Calu3 (cell line): ENCODE results near the gene OTOP2. TPM values are rescaled to one million over a fixed set of nuclear protein-coding genes. Genes with fewer than 3 reads are reported as not detected.

Experiments
- BruUV-seq: library from RNA; stranded (reverse); fragments of 400-500 nt; replicated peaks from 2 replicates; lab custom pipeline; 2021; lab: Mats Ljungman, UMichigan
- CTCF ChIA-PET: fragments of 300-600 bp; sonication (Branson Sonifier 250); formaldehyde crosslinking; loops from one replicate; lab custom pipeline; 2022; ENCODE audit warnings: antibody characterized with exemption; lab: Charles Lee
- DNase-seq: peaks from one replicate; pipeline ENCODE4 v3.0.0; 2022
- H3K27ac Mint-ChIP-seq: one replicate; pipeline ENCODE4 v1.8.0; 2022; ENCODE audit warnings: mixed read lengths; ENCODE audit not compliant: unreplicated experiment
- H3K27me3 Mint-ChIP-seq: one replicate; pipeline ENCODE4 v1.8.0; 2022; ENCODE audit warnings: mixed read lengths; ENCODE audit not compliant: unreplicated experiment
- H3K36me3 Mint-ChIP-seq: one replicate; pipeline ENCODE4 v1.8.0; 2022; ENCODE audit warnings: mild to moderate bottlenecking, moderate library complexity, mixed read lengths; ENCODE audit not compliant: insufficient read depth, unreplicated experiment
- H3K4me1 Mint-ChIP-seq: one replicate; pipeline ENCODE4 v1.8.0; 2022; ENCODE audit warnings: mild to moderate bottlenecking, low read depth, mixed read lengths; ENCODE audit not compliant: unreplicated experiment
- H3K4me3 Mint-ChIP-seq: one replicate; pipeline ENCODE4 v1.8.0; 2022; ENCODE audit warnings: mild to moderate bottlenecking, low read depth, moderate library complexity, mixed read lengths; ENCODE audit not compliant: unreplicated experiment
- H3K9me3 Mint-ChIP-seq: one replicate; pipeline ENCODE4 v1.8.0; 2022; ENCODE audit warnings: low read depth, mixed read lengths; ENCODE audit not compliant: unreplicated experiment
- intact Hi-C: fragments of 100-400 bp; cut with micrococcal nuclease; formaldehyde crosslinking; loops from one replicate; pipeline ENCODE4 v1.10.0; 2022; ENCODE audit not compliant: unreplicated experiment
- total RNA-seq: library from RNA; stranded (reverse); gene quantifications from 2 replicates; pipeline ENCODE4 v1.2.3, GENCODE V29; 2022
- TF ChIP-seq, protein P1 (sequence below): fragments of 200-600 bp; IDR thresholded peaks from one replicate; pipeline ENCODE4 v1.8.0; 2022; ENCODE audit warnings: antibody characterized with exemption; ENCODE audit not compliant: unreplicated experiment

OTOP2 gene
- total RNA-seq, 1 experiment from 2014 or later: not detected

DNA sequence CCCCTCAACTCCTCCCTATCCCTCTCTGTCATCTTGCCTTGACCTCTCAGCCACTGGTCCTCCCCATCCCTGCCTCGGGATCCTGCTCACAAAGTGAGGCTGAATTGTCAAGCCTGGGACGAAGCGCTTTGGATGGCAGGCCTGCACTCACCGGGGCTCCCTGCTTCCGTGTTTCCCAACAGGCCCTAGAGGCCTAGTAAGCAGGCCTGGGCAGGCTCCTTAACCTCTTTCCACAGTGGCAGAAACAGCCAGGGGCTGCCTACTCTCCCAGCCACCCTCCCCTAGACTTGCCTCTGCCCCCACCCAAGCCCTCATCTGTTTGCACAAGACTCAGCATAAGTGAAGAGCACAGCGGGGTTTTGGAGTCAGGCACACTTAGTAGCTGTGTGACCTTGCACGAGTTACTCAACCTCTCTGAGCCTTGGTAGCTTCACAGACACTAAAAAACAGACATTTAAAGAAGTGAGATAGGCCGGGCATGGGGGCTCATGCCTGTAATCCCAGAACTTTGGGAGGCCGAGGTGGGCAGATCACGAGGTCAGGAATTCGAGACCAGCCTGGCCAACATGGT lies 25.6 kb upstream of the OTOP2 start:
- TF ChIP-seq, protein P1, sequence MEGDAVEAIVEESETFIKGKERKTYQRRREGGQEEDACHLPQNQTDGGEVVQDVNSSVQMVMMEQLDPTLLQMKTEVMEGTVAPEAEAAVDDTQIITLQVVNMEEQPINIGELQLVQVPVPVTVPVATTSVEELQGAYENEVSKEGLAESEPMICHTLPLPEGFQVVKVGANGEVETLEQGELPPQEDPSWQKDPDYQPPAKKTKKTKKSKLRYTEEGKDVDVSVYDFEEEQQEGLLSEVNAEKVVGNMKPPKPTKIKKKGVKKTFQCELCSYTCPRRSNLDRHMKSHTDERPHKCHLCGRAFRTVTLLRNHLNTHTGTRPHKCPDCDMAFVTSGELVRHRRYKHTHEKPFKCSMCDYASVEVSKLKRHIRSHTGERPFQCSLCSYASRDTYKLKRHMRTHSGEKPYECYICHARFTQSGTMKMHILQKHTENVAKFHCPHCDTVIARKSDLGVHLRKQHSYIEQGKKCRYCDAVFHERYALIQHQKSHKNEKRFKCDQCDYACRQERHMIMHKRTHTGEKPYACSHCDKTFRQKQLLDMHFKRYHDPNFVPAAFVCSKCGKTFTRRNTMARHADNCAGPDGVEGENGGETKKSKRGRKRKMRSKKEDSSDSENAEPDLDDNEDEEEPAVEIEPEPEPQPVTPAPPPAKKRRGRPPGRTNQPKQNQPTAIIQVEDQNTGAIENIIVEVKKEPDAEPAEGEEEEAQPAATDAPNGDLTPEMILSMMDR: no peak
- H3K4me1 Mint-ChIP-seq: no peaks in the 10 kb centered on the region
- intact Hi-C loops: no loop called here
- BruUV-seq: no TSS peak
- CTCF ChIA-PET: no interaction called here
- H3K36me3 Mint-ChIP-seq: no peaks in the 10 kb centered on the region
- H3K4me3 Mint-ChIP-seq: no peak overlapping the region
- H3K27ac Mint-ChIP-seq: no peak overlapping the region
- H3K9me3 Mint-ChIP-seq: no peaks in the 10 kb centered on the region
- DNase-seq: no peak
- peaks cover 76% of the 10 kb centered on the region for H3K27me3 Mint-ChIP-seq

DNA sequence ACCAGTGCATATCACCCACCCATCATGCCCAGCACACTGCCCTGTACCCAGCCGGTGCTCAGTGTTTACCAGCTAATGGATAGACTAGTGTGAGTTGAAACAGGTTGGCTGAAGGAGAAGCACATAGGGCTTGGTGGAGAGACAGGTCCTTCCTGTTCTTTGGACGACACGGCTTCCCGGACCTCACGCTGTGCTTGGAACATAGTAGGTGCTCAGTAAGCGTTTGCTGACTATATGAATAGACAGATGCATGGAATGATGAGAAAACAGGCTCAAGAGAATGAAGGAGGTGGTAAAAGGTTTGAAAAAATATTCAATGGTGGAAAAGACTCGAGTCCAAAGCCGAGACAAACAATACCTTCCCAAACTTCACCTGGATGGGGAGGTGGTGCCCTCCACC lies 23.9 kb upstream of the OTOP2 start:
- H3K9me3 Mint-ChIP-seq: no peaks in the 10 kb centered on the region
- no TSS peak for BruUV-seq
- H3K27ac Mint-ChIP-seq: no peak overlapping the region
- DNase-seq: no peak
- TF ChIP-seq, protein P1: no peak
- no peak overlapping the region for H3K4me3 Mint-ChIP-seq
- CTCF ChIA-PET: interaction anchor here (1.0 kb wide), 1 partner anchor 72 kb away, joined by 5 read pairs; no protein-coding TSS in a partner anchor
- intact Hi-C loops: no loop called here
- no peaks in the 10 kb centered on the region for H3K36me3 Mint-ChIP-seq
- no peaks in the 10 kb centered on the region for H3K4me1 Mint-ChIP-seq
- peaks cover 66% of the 10 kb centered on the region for H3K27me3 Mint-ChIP-seq

DNA sequence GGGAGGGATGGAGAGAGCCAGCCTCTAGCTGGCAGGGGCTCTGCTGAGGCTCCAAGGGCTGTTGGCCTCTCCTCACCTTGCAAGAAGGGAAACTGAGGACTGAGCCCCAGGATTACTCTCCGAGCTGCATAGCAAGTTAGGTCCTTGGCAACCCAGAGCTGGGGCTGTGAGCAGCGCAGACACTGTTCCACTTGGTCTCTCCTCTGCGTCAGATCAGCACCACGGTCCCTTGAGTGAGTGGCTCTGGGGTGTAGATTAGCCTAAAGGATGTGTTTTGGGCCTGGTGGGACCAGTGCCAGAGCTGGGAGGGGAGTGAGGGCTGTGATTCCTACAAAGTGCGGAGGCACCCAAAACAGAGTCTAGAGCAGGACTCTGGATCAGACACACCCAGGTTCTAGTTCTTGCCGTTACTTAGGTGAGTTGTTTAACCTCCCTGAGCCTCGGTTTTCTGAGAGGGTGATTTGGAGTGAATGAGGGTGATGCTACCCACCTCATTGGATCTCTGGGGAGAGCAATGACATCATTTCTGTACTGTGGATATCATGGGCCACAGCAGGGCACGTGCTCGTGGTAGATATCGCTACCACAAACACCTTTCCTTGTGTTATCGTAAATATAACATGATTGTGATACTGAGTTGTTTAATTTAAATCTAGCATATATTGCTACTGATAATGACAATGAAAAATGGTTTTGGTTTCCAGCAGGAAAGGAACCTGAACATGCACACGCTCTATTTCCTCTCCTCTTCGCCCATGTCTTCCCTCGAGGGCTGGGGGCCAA lies 22.5 kb upstream of the OTOP2 start:
- CTCF ChIA-PET: interaction anchor here (0.6 kb wide), 1 partner anchor 348 kb away, joined by 4 read pairs; no protein-coding TSS in a partner anchor
- intact Hi-C loops: no loop called here
- Mint-ChIP-seq H3K4me3 (no peak overlapping the region), H3K36me3 (no peaks in the 10 kb centered on the region), H3K27ac (no peak overlapping the region), H3K27me3 (peaks cover 58% of the 10 kb centered on the region), H3K9me3 (no peaks in the 10 kb centered on the region), H3K4me1 (no peaks in the 10 kb centered on the region)
- no TSS peak for BruUV-seq
- TF ChIP-seq, protein P1: no peak
- no peak for DNase-seq

DNA sequence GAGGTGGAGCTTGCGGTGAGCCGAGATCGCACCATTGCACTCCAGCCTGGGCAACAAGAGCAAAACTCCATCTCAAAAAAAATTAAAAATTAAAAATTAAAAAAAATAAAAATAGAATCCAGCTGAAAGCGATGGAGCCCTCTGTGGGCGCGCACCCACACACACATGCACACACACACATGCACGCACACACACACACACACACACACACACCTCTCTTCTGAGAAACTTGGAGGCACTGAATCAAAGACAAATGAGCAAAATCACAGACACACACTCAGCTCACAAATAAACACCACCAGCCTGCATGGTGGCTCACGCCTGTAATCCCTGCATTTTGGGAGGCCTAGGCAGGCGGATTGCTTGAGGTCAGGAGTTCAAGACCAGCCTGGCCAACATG lies 21.0 kb upstream of the OTOP2 start:
- DNase-seq: no peak
- Mint-ChIP-seq H3K36me3 (no peaks in the 10 kb centered on the region), H3K27me3 (peaks cover 48% of the 10 kb centered on the region), H3K4me3 (no peak overlapping the region), H3K9me3 (no peaks in the 10 kb centered on the region), H3K4me1 (peaks cover 6% of the 10 kb centered on the region), H3K27ac (no peak overlapping the region)
- CTCF ChIA-PET: interaction anchor here (0.6 kb wide), 1 partner anchor 418 kb away, joined by 5 read pairs; no protein-coding TSS in a partner anchor
- BruUV-seq: no TSS peak
- intact Hi-C loops: no loop called here
- TF ChIP-seq, protein P1: no peak
